GM12865 (cell line): ENCODE results near the gene SLC39A7.

Source experiments
- DNase-seq: peaks from one replicate; pipeline ENCODE4 v3.0.0; 2010; ENCODE audit warnings: low read depth
- H3K4me3 ChIP-seq: 2 replicates; pipeline ENCODE4 v1.5.1; 2011; ENCODE audit warnings: mild to moderate bottlenecking, low read depth, low read length, control low read depth
- TF ChIP-seq, protein P1 (sequence below): IDR thresholded peaks from 2 replicates; pipeline ENCODE4 v1.5.1; 2011; ENCODE audit warnings: low read length, control low read depth, low read depth, inconsistent platforms; ENCODE audit not compliant: insufficient read depth; ENCODE audit errors: missing control alignments

SLC39A7 gene

DNA sequence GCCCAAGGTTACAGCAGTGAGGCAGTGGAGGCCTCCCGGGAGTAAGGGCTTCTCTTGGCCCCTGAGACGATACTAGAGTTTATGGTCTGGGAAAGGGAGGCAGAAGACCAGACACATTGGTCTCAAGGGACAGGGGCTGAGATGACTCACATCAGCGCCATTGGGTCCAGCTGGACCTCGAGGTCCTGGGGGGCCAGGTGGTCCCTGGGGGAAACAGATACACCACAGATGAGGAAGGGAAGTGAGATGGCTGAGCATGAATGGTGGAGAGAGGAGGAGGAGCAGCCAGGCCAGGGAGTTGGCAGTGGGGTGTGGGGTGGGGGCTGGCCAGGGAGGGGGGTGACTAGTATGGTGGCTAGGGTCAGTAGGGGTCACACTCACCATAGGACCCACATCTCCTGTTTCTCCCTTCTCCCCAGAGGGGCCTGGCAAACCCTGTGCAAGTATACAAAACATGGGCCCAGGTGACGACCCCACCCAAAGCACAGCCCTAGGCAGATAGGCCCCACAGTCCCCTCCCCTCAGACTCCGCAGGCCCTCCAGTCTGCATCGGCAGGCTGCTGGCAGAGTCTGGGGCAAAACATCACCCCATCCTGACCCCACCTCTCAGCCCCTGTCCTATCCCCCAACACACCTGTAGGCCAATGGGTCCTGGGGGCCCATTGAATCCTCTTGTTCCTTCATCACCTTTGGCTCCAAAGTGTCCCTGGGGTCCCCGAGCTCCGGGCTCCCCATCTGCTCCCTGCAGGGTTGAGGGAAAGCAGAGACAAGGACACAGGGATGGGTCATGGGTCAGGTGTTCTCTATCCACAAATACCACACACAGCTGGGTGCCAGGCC is 30.3 kb upstream of the SLC39A7 start:
- TF ChIP-seq, protein P1, sequence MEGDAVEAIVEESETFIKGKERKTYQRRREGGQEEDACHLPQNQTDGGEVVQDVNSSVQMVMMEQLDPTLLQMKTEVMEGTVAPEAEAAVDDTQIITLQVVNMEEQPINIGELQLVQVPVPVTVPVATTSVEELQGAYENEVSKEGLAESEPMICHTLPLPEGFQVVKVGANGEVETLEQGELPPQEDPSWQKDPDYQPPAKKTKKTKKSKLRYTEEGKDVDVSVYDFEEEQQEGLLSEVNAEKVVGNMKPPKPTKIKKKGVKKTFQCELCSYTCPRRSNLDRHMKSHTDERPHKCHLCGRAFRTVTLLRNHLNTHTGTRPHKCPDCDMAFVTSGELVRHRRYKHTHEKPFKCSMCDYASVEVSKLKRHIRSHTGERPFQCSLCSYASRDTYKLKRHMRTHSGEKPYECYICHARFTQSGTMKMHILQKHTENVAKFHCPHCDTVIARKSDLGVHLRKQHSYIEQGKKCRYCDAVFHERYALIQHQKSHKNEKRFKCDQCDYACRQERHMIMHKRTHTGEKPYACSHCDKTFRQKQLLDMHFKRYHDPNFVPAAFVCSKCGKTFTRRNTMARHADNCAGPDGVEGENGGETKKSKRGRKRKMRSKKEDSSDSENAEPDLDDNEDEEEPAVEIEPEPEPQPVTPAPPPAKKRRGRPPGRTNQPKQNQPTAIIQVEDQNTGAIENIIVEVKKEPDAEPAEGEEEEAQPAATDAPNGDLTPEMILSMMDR = no peak
- no peak overlapping the region for H3K4me3 ChIP-seq
- peak; percentile 64 for DNase-seq

DNA sequence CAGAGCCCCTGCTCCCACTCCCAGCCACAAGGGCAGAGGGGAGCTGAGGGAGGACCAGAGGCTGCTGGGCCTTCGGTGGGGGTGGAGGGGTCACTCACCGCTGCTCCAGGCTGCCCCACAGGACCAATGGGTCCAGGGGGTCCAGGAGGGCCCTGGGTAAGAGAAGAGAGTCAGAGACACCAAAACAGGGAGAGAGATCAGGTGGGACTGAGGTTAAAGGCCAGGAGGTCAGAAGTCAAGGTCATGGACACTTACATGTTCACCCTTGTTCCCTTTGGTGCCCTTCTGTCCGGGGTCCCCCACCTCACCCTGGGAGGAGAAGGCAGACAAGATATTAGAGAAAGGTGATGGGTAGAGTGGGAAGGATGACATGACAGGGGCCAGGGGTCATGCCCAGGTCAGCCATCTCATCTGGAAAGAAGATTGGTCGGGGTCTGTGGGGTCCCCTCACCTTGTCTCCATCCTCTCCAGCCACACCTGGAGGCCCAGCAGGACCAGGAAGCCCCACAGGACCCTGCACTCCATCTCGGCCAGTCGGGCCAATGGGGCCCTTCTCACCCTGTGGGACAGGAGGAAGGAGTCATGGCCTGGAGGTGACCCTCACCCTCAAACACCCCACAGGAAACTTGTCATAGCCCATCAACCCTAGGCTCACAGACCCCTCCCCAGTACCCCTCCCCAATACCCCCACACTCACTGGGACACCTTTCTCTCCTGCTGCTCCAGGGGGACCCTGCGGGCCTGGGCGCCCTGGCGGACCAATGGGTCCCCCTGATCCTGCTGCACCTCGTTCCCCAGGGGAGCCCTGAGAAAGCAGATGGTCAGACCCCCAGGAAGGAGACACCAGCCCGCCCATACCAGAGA is 29.4 kb upstream of the SLC39A7 start:
- H3K4me3 ChIP-seq = no peak overlapping the region
- TF ChIP-seq, protein P1 = no peak
- no peak for DNase-seq

GRCh38 chr6:33171880-33172687 is 28.6 kb upstream of the SLC39A7 start:
- TF ChIP-seq, protein P1 = no peak

GRCh38 chr6:33172688-33173534 is 27.8 kb upstream of the SLC39A7 start:
- TF ChIP-seq, protein P1 = peak; percentile 78
- DNase-seq = peak; percentile 36
- H3K4me3 ChIP-seq = no peak overlapping the region

More at GRCh38 chr6:33171880-33172687, 28.6 kb upstream of the SLC39A7 start:
- H3K4me3 ChIP-seq = no peak overlapping the region
- no peak for DNase-seq

- no peak for DNase-seq
- no peak overlapping the region for H3K4me3 ChIP-seq
- TF ChIP-seq, protein P1 = no peak
Observed at GRCh38 chr6:33173535-33174180, 27.0 kb upstream of the SLC39A7 start.
